Measurements from ENCODE around the gene THSD7A. TPM values are rescaled to one million over a fixed set of nuclear protein-coding genes. Genes with fewer than 3 reads are reported as not detected.

THSD7A gene
- total RNA-seq = 0.71 and 0.86 TPM in 2 replicates

GRCh38 chr7:11831736-11832495 is at the start of gene THSD7A:
Gene THSD7A (minus strand): TSS chr7:11832198. CDS start chr7:11831946, 252 bp downstream.

All from myometrial cell (primary cell).